ENCODE results near the gene GTF2IRD1.

GTF2IRD1 gene

DNA sequence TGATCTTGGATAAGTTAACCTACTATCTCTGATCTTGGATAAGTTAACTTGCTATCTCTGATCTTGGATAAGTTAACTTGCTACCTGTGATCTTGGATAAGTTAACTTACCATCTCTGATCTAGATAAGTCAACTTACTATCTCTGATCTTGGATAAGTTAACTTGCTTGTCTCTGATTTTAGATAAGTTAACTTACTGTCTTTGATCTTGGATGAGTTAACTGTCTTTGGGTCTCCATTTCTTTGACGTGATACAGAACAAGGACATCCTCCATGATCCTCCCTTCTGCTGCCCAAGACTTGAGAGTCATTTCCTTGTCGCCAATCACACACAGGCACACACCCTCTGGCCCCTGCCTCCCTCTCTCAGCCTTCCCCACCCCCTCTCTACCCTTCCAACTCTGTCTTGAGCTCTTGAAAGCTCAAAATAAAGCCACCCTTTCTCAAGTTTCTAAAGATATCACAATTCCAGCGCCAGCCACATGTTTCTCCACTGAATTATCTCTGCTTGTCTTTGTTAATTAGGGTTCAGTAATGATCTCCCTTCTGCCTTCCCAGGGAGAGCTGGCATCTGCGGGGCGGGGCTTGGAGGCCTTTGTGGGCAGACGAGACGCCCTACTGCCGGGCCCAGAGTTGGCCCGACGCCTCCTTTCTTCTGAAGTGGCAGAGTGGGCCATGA, 118.7 kb downstream of the GTF2IRD1 start:
- FAIRE-seq (peak; percentile 25), DNase-seq (ENCODE audit: insufficient read length, low spot score) (no peak)

DNA sequence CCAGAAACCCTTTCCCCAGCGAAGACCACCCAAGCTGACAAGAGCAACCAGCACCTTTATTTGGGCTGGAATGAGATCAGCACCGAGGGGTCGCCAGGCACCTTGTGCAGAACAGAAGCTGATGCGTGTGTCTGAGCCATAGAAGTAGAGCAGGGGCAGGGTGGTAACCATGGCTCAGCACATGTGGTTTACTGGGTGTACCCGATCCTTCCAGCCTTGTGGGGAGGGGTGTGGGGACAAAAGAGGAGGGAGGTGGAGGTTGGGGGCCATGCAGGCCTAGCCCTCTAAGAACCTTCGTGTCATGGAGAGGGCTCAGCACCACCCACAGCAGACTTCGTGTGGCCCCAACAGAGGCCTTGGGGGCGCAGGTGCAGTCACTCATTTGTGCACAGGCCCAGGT, 119.8 kb downstream of the GTF2IRD1 start:
- DNase-seq (ENCODE audit: insufficient read length, low spot score) (no peak), FAIRE-seq (no peak)
- TF ChIP-seq CTCF (IDR thresholded peaks at IDR 0.05; ENCODE audit: insufficient read depth, missing control alignments): no peak

More for the DNA sequence above, 118.7 kb downstream of the GTF2IRD1 start:
- no peak for TF ChIP-seq CTCF (IDR thresholded peaks at IDR 0.05; ENCODE audit: insufficient read depth, missing control alignments)

GRCh38 chr7:74575083-74575784, 121.5 kb downstream of the GTF2IRD1 start:
- TF ChIP-seq CTCF (IDR thresholded peaks at IDR 0.05; ENCODE audit: insufficient read depth, missing control alignments): no peak
- FAIRE-seq (no peak), DNase-seq (ENCODE audit: insufficient read length, low spot score) (no peak)

DNA sequence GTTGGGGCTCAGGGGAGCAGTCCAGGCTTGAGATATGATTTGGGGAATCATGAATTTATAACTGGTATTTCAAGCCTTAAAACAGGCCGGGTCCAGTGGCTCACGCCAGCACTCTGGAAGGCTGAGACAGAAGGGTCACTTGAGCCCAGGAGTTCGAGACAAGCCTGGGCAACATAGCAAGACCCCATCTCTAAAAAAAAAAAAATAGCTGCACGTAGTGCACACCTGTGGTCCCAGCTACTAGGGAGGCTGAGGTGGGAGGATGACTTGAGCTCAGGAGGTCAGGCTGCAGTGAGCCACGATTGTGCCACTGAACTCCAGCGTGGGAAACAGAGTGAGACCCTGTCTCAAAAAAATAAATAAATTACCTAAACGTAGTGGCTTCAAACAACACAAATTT, 122.1 kb downstream of the GTF2IRD1 start:
- TF ChIP-seq CTCF (IDR thresholded peaks at IDR 0.05; ENCODE audit: insufficient read depth, missing control alignments): no peak
- no peak for FAIRE-seq

DNA sequence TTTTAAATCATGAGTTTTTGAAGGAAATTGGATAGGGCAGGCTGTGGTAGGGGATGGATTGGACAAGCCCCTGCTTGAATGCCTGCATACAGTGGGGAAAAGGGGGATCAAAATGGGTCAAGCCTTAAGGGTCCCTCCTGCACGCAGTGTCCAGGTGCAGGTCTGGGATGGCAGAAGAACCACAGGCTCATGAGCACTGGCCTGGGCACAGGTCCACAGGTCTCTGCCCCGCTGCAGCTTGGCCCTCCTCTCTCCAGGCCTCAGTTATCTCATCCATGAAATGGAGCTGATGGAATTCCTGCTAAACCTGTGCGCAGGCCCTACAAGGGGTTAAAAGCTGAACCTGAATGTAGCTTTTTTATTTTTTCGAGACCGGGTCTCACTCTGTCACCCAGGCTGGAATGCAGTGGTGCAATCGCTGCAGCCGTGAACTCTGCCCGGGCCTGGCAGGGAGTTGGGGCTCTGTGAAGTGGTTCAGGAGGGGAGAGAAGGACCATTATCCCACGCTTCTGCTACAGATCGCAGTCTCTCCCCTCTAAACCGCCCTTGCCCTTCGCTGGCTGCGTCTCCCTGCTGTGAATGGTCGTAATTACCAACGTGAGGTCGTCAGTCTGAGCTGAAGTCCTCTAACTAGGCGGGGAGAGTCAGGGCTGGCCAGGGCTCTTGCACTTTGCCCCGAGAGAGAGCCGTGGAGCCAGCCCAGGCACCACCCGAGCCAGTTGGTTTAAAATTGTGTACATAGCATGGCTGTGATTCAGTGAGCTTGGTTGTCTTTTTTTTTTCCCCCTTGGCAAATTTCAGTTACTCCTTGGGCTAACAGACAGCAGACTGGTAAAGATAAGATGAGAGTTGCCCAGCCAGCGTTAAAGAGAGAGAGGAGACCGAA, 126.3 kb downstream of the GTF2IRD1 start:
- no peak for DNase-seq (ENCODE audit: insufficient read length, low spot score)
- FAIRE-seq: no peak
- no peak for TF ChIP-seq CTCF (IDR thresholded peaks at IDR 0.05; ENCODE audit: insufficient read depth, missing control alignments)

More for the DNA sequence above, 122.1 kb downstream of the GTF2IRD1 start:
- no peak for DNase-seq (ENCODE audit: insufficient read length, low spot score)

- no peak for FAIRE-seq
- no peak for TF ChIP-seq CTCF (IDR thresholded peaks at IDR 0.05; ENCODE audit: insufficient read depth, missing control alignments)
- DNase-seq (ENCODE audit: insufficient read length, low spot score): no peak
These were observed 128.3 kb downstream of the GTF2IRD1 start for GRCh38 chr7:74581916-74582440.
